Measurements from ENCODE around the gene ETNK1.
A peak's percentile ranks its signal among the peaks of the same experiment; 100 is the strongest.
"Not testable (repeated sequence)": the region's sequence is repeated elsewhere in the genome, so short reads cannot be mapped to it uniquely, and the experiment has no call there.

Gene ETNK1

GRCh38 chr12:22700106-22700505 lies 75.1 kb downstream of the ETNK1 start:
- Histone ChIP-seq H3K9ac (ENCODE audit: low read length) (no peak overlapping the region), H3K4me1 (ENCODE audit: insufficient read depth, low read length, severe bottlenecking) (no peaks in the 10 kb centered on the region), H3K9me2 (ENCODE audit: low read depth, low read length) (no peaks in the 10 kb centered on the region), H3K4me2 (ENCODE audit: low read length) (no peak overlapping the region), H3K9me3 (ENCODE audit: low read length) (no peaks in the 10 kb centered on the region), H3F3A (ENCODE audit: insufficient read depth, low read length) (no peaks in the 10 kb centered on the region), H3K36me3 (ENCODE audit: insufficient read depth, low read length) (no peaks in the 10 kb centered on the region), H2AFZ (ENCODE audit: low read length) (no peak overlapping the region), H3K4me3 (ENCODE audit: low read depth, low read length, poor library complexity, severe bottlenecking) (no peak overlapping the region), H3K27ac (ENCODE audit: low read depth, low read length, poor library complexity, severe bottlenecking) (no peak overlapping the region), H3K79me2 (ENCODE audit: insufficient read depth, low read length) (no peaks in the 10 kb centered on the region), H3K27me3 (ENCODE audit: insufficient read depth, low read length) (no peaks in the 10 kb centered on the region), H4K20me1 (ENCODE audit: insufficient read depth, low read length) (no peaks in the 10 kb centered on the region)
- no peak for TF ChIP-seq EZH2 (IDR thresholded peaks at IDR 0.05; ENCODE audit: borderline replicate concordance, low read length)
- TF ChIP-seq CTCF (IDR thresholded peaks at IDR 0.05; ENCODE audit: low read length): no peak

- not testable (repeated sequence) for H3K27me3 ChIP-seq (ENCODE audit: insufficient read depth, low read length); H3K9me2 ChIP-seq (ENCODE audit: low read depth, low read length); H3K9me3 ChIP-seq (ENCODE audit: low read length); H3K36me3 ChIP-seq (ENCODE audit: insufficient read depth, low read length); H3K4me3 ChIP-seq (ENCODE audit: low read depth, low read length, poor library complexity, severe bottlenecking); H4K20me1 ChIP-seq (ENCODE audit: insufficient read depth, low read length); H3K79me2 ChIP-seq (ENCODE audit: insufficient read depth, low read length); H2AFZ ChIP-seq (ENCODE audit: low read length); H3K27ac ChIP-seq (ENCODE audit: low read depth, low read length, poor library complexity, severe bottlenecking); H3K4me2 ChIP-seq (ENCODE audit: low read length); H3F3A ChIP-seq (ENCODE audit: insufficient read depth, low read length); H3K9ac ChIP-seq (ENCODE audit: low read length); H3K4me1 ChIP-seq (ENCODE audit: insufficient read depth, low read length, severe bottlenecking)
Observed at GRCh38 chr12:22701216-22701809, 76.3 kb downstream of the ETNK1 start.

GRCh38 chr12:22702690-22703089 lies 77.7 kb downstream of the ETNK1 start:
- Histone ChIP-seq H3K9ac (ENCODE audit: low read length) (no peak overlapping the region), H3K79me2 (ENCODE audit: insufficient read depth, low read length) (no peaks in the 10 kb centered on the region), H4K20me1 (ENCODE audit: insufficient read depth, low read length) (no peaks in the 10 kb centered on the region), H3K36me3 (ENCODE audit: insufficient read depth, low read length) (no peaks in the 10 kb centered on the region), H3K4me2 (ENCODE audit: low read length) (no peak overlapping the region), H3K27ac (ENCODE audit: low read depth, low read length, poor library complexity, severe bottlenecking) (no peak overlapping the region), H3F3A (ENCODE audit: insufficient read depth, low read length) (no peaks in the 10 kb centered on the region), H3K9me2 (ENCODE audit: low read depth, low read length) (no peaks in the 10 kb centered on the region), H3K27me3 (ENCODE audit: insufficient read depth, low read length) (no peaks in the 10 kb centered on the region), H3K4me3 (ENCODE audit: low read depth, low read length, poor library complexity, severe bottlenecking) (no peak overlapping the region), H3K4me1 (ENCODE audit: insufficient read depth, low read length, severe bottlenecking) (no peaks in the 10 kb centered on the region), H3K9me3 (ENCODE audit: low read length) (no peaks in the 10 kb centered on the region), H2AFZ (ENCODE audit: low read length) (no peak overlapping the region)
- TF ChIP-seq EZH2 (IDR thresholded peaks at IDR 0.05; ENCODE audit: borderline replicate concordance, low read length) (no peak), CTCF (IDR thresholded peaks at IDR 0.05; ENCODE audit: low read length) (no peak)

- Histone ChIP-seq H3K9ac (ENCODE audit: low read length) (no peak overlapping the region), H3K9me3 (ENCODE audit: low read length) (no peaks in the 10 kb centered on the region), H3K4me3 (ENCODE audit: low read depth, low read length, poor library complexity, severe bottlenecking) (no peak overlapping the region), H4K20me1 (ENCODE audit: insufficient read depth, low read length) (no peaks in the 10 kb centered on the region), H3K36me3 (ENCODE audit: insufficient read depth, low read length) (no peaks in the 10 kb centered on the region), H3F3A (ENCODE audit: insufficient read depth, low read length) (no peaks in the 10 kb centered on the region), H3K4me2 (ENCODE audit: low read length) (no peak overlapping the region), H3K9me2 (ENCODE audit: low read depth, low read length) (no peaks in the 10 kb centered on the region), H3K79me2 (ENCODE audit: insufficient read depth, low read length) (no peaks in the 10 kb centered on the region), H3K27ac (ENCODE audit: low read depth, low read length, poor library complexity, severe bottlenecking) (no peak overlapping the region), H3K27me3 (ENCODE audit: insufficient read depth, low read length) (no peaks in the 10 kb centered on the region), H3K4me1 (ENCODE audit: insufficient read depth, low read length, severe bottlenecking) (no peaks in the 10 kb centered on the region), H2AFZ (ENCODE audit: low read length) (no peak overlapping the region)
- TF ChIP-seq CTCF (IDR thresholded peaks at IDR 0.05; ENCODE audit: low read length): peak; percentile 57
- TF ChIP-seq EZH2 (IDR thresholded peaks at IDR 0.05; ENCODE audit: borderline replicate concordance, low read length): no peak
Observed at GRCh38 chr12:22709292-22709691, 84.3 kb downstream of the ETNK1 start.
